ENCODE results near the gene COMT. TPM values are rescaled to one million over a fixed set of nuclear protein-coding genes. Genes with fewer than 3 reads are reported as not detected.

COMT gene
- total and polyA plus RNA-seq, 10 donors, result 63.5 to 216 (median 99.3) TPM

- DNase-seq, result no peak
- Histone ChIP-seq H3K9me3 (no peaks in the 10 kb centered on the region), H3K4me1 (peaks cover 0 to 40% (median 12%) of the 10 kb centered on the region in 6 donors), H3K4me3 (no peak overlapping the region), H3K36me3 (peaks cover 0 to 82% (median 19%) of the 10 kb centered on the region in 6 donors), H3K27ac (no peak overlapping the region), H3K27me3 (replicated peaks in 1 of 7) (no peaks in the 10 kb centered on the region)
- intact Hi-C loops (cut with DNase I; ENCODE audit: low total_unique reads), result loop anchor here (10.0 kb wide), 1 partner anchor 147 kb away; no protein-coding TSS in a partner anchor
- 89 to 94% (median 91%) methylated on average over 18 to 32 of the region's 32 CpGs for WGBS, 5 donors
- TF ChIP-seq CTCF (IDR thresholded peaks at IDR 0.05 in 8 of 11, conservative IDR thresholded peaks at IDR 0.05 in 3 of 11) (no peak), POLR2AphosphoS5 (IDR thresholded peaks at IDR 0.05) (no peak), POLR2A (IDR thresholded peaks at IDR 0.05) (no peak)
Observed at GRCh38 chr22:19977296-19978243, 36.0 kb downstream of the COMT start.

GRCh38 chr22:19978748-19979147 is 37.2 kb downstream of the COMT start:
- no peak for TF ChIP-seq POLR2A (IDR thresholded peaks at IDR 0.05)
- TF ChIP-seq CTCF (IDR thresholded peaks at IDR 0.05 in 8 of 11, conservative IDR thresholded peaks at IDR 0.05 in 3 of 11), result no peak
- TF ChIP-seq POLR2AphosphoS5 (IDR thresholded peaks at IDR 0.05), result no peak
- intact Hi-C loops (cut with DNase I; ENCODE audit: low total_unique reads), result loop anchor here (10.0 kb wide), 1 partner anchor 146 kb away; no protein-coding TSS in a partner anchor

GRCh38 chr22:19979712-19980493 is 38.3 kb downstream of the COMT start:
- WGBS, 5 donors, result 78 to 96% (median 95%) methylated on average over 11 to 52 of the region's 52 CpGs
- H3K27me3 ChIP-seq (replicated peaks in 1 of 7), result no peaks in the 10 kb centered on the region
- intact Hi-C loops (cut with DNase I; ENCODE audit: low total_unique reads), result loop anchor here (10.0 kb wide), 1 partner anchor 145 kb away; no protein-coding TSS in a partner anchor
- H3K9me3 ChIP-seq, result no peaks in the 10 kb centered on the region
- H3K4me3 ChIP-seq, result no peak overlapping the region
- TF ChIP-seq CTCF (IDR thresholded peaks at IDR 0.05 in 8 of 11, conservative IDR thresholded peaks at IDR 0.05 in 3 of 11) (no peak), POLR2A (IDR thresholded peaks at IDR 0.05) (no peak), POLR2AphosphoS5 (IDR thresholded peaks at IDR 0.05) (peak in 1 of 3 donors; percentile 24)
- peaks cover 0 to 28% (median 11%) of the 10 kb centered on the region in 6 donors for H3K4me1 ChIP-seq
- no peak overlapping the region for H3K27ac ChIP-seq
- no peak for DNase-seq
- peaks cover 0 to 66% (median 16%) of the 10 kb centered on the region in 6 donors for H3K36me3 ChIP-seq

More at GRCh38 chr22:19978748-19979147, 37.2 kb downstream of the COMT start:
- H3K27ac ChIP-seq, result no peak overlapping the region
- DNase-seq, result no peak
- 92 to 96% (median 94%) methylated on average over 16 to 17 of the region's 17 CpGs for WGBS, 5 donors
- H3K4me3 ChIP-seq, result no peak overlapping the region
- H3K27me3 ChIP-seq (replicated peaks in 1 of 7), result no peaks in the 10 kb centered on the region
- no peaks in the 10 kb centered on the region for H3K9me3 ChIP-seq
- H3K4me1 ChIP-seq, result peaks cover 0 to 36% (median 14%) of the 10 kb centered on the region in 6 donors
- peaks cover 0 to 70% (median 16%) of the 10 kb centered on the region in 6 donors for H3K36me3 ChIP-seq
